Ovary (tissue), 3 donors: ENCODE data around the gene ENPP7.

ENCODE experiments used
- EP300 ChIP-seq: sonication (generic); formaldehyde crosslinking; IDR thresholded peaks from one replicate; pipeline ENCODE4 v1.6.1; 2017; ENCODE audit warnings: antibody characterized with exemption
- POLR2A ChIP-seq: fragments of 450-650 bp; IDR thresholded peaks from one replicate; pipeline ENCODE4 v1.6.1; 2017; ENCODE audit warnings: antibody characterized with exemption, mild to moderate bottlenecking, moderate library complexity
- TF ChIP-seq, protein P1 (sequence below), 3 donors: fragments of 450-650 bp in 2 of 3; fragments of 200-600 bp in 1 of 3; IDR thresholded peaks; one replicate each; pipeline versions ENCODE4 v1.5.1 to v1.8.0; 2016 to 2022; ENCODE audit warnings: antibody characterized with exemption in 3 of 3, mild to moderate bottlenecking in 1 of 3
- donor health status: DM: no; HTN: no; CAD: no.

DNA sequence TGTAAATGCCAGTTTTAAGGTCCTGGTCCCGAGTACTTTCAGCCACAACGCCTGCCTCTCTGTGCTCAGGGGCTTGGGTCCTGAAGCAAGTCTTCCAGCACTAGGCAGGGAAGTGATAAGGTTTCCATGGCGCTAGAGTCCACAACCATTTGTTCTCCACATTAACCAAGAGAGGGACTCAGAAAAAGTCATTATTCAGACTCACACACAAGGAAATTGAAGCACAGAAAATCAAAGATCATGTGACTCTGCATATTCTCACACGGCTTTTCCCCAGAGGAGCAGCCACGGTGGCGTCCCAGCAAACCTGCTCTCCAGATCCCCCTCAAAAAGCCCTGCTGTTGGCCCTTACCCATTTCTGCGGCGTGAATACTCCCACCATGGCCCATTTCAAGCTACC is 9.7 kb downstream of the ENPP7 start:
- TF ChIP-seq, protein P1, sequence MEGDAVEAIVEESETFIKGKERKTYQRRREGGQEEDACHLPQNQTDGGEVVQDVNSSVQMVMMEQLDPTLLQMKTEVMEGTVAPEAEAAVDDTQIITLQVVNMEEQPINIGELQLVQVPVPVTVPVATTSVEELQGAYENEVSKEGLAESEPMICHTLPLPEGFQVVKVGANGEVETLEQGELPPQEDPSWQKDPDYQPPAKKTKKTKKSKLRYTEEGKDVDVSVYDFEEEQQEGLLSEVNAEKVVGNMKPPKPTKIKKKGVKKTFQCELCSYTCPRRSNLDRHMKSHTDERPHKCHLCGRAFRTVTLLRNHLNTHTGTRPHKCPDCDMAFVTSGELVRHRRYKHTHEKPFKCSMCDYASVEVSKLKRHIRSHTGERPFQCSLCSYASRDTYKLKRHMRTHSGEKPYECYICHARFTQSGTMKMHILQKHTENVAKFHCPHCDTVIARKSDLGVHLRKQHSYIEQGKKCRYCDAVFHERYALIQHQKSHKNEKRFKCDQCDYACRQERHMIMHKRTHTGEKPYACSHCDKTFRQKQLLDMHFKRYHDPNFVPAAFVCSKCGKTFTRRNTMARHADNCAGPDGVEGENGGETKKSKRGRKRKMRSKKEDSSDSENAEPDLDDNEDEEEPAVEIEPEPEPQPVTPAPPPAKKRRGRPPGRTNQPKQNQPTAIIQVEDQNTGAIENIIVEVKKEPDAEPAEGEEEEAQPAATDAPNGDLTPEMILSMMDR (IDR thresholded peaks at IDR 0.05), result no peak
- TF ChIP-seq POLR2A (no peak), EP300 (no peak)
